GM12878 (cell line): Measurements from ENCODE around the gene MICA. TPM values are rescaled to one million over a fixed set of nuclear protein-coding genes. Genes with fewer than 3 reads are reported as not detected.

ENCODE experiments used
- CHD1 ChIP-seq: IDR thresholded peaks from 2 replicates; pipeline ENCODE4 v1.6.1; 2012; ENCODE audit warnings: low read depth, low read length, improper control_type of control experiment
- HSF1 ChIP-seq: fragments of 150-350 bp; IDR thresholded peaks from 2 replicates; pipeline ENCODE4 v1.6.1; 2014; ENCODE audit warnings: mild to moderate bottlenecking, low read depth, low read length
- JUNB ChIP-seq: IDR thresholded peaks from 2 replicates; pipeline ENCODE4 v1.6.1; 2016; ENCODE audit warnings: antibody characterized with exemption, mild to moderate bottlenecking
- KAT2A ChIP-seq: conservative IDR thresholded peaks from 2 replicates; pipeline ENCODE4 v1.6.1; 2011; ENCODE audit warnings: low read depth, low read length; ENCODE audit not compliant: control insufficient read depth
- LARP7 ChIP-seq: fragments of 450-650 bp; IDR thresholded peaks from 2 replicates; pipeline ENCODE4 v1.6.1; 2017; ENCODE audit warnings: mild to moderate bottlenecking
- PAX5 ChIP-seq: IDR thresholded peaks from 2 replicates; pipeline ENCODE4 v1.6.1; 2011; ENCODE audit warnings: low read depth, low read length, borderline replicate concordance
- PBX3 ChIP-seq: IDR thresholded peaks from 2 replicates; pipeline ENCODE4 v1.6.1; 2011; ENCODE audit warnings: mild to moderate bottlenecking, low read depth, low read length, moderate library complexity; ENCODE audit not compliant: insufficient replicate concordance
- POLR2A ChIP-seq: IDR thresholded peaks from 2 replicates; pipeline ENCODE4 v1.6.1; 2011; ENCODE audit warnings: low read depth, mild to moderate bottlenecking, low read length
- RBBP5 ChIP-seq: fragments of 200-600 bp; sonication (generic); conservative IDR thresholded peaks from 2 replicates; pipeline ENCODE4 v1.6.1; 2016
- REST ChIP-seq: IDR thresholded peaks from 2 replicates; pipeline ENCODE4 v1.6.1; 2012; ENCODE audit warnings: mild to moderate bottlenecking, low read depth, low read length
- TBL1XR1 ChIP-seq: IDR thresholded peaks from 2 replicates; pipeline ENCODE4 v1.6.1; 2012; ENCODE audit warnings: low read depth, low read length, improper control_type of control experiment
- TCF12 ChIP-seq: IDR thresholded peaks from 2 replicates; pipeline ENCODE4 v1.6.1; 2011; ENCODE audit warnings: low read depth, mild to moderate bottlenecking, low read length
- WRNIP1 ChIP-seq: IDR thresholded peaks from 2 replicates; pipeline ENCODE4 v1.6.1; 2011; ENCODE audit warnings: low read depth, low read length, improper control_type of control experiment, borderline replicate concordance
- YY1 ChIP-seq: IDR thresholded peaks from 2 replicates; pipeline ENCODE4 v1.6.1; 2011; ENCODE audit warnings: low read depth, mild to moderate bottlenecking, low read length
- ZBTB33 ChIP-seq: fragments of 450-650 bp; IDR thresholded peaks from 2 replicates; pipeline ENCODE4 v1.6.1; 2017; ENCODE audit warnings: mild to moderate bottlenecking
- polyA plus RNA-seq, 11 experiments: library from polyadenylated mRNA; depleted of rRNA in 4 of 11; unstranded in 6 of 11; stranded (reverse) in 5 of 11; fragments of >200 nt; fragmentation: Nextera tagmentation in 4 of 11; fragmentation: Illumina TruSeq in 1 of 11; extraction: Ambion mirVana in 4 of 11; extraction: Trizol in 1 of 11; gene quantifications; 1 replicate in 1 of 11; 2 replicates in 10 of 11; pipeline versions ENCODE4 v1.2.1 to v1.2.3, GENCODE V29; 2011 to 2016; ENCODE audit warnings: inconsistent platforms in 2 of 11, missing spikeins in 2 of 11, low read depth in 1 of 11
- total RNA-seq, 4 experiments: library from RNA; depleted of rRNA in 3 of 4; stranded (reverse); fragments of >200 nt in 3 of 4; fragmentation: Illumina TruSeq in 1 of 4; extraction: Trizol in 1 of 4; gene quantifications; 2 replicates each; pipeline versions ENCODE4 v1.2.1 to v1.2.3, GENCODE V29; 2013 to 2021
- TF ChIP-seq, protein P1 (sequence below): fragments of 450-650 bp; formaldehyde crosslinking; IDR thresholded peaks from 2 replicates; pipeline ENCODE4 v1.4.0; 2022; ENCODE audit warnings: mild to moderate bottlenecking, moderate library complexity
- TF ChIP-seq, protein P2 (sequence below): IDR thresholded peaks from 2 replicates; pipeline ENCODE4 v1.6.1; 2012; ENCODE audit warnings: low read depth, low read length, improper control_type of control experiment

MICA gene
- total and polyA plus RNA-seq, 10 of the 15 experiments (the other 5 are each of a cell fraction or from before 2014, with no cell fraction given), result 3.6 to 10.5 (median 6.9) TPM

DNA sequence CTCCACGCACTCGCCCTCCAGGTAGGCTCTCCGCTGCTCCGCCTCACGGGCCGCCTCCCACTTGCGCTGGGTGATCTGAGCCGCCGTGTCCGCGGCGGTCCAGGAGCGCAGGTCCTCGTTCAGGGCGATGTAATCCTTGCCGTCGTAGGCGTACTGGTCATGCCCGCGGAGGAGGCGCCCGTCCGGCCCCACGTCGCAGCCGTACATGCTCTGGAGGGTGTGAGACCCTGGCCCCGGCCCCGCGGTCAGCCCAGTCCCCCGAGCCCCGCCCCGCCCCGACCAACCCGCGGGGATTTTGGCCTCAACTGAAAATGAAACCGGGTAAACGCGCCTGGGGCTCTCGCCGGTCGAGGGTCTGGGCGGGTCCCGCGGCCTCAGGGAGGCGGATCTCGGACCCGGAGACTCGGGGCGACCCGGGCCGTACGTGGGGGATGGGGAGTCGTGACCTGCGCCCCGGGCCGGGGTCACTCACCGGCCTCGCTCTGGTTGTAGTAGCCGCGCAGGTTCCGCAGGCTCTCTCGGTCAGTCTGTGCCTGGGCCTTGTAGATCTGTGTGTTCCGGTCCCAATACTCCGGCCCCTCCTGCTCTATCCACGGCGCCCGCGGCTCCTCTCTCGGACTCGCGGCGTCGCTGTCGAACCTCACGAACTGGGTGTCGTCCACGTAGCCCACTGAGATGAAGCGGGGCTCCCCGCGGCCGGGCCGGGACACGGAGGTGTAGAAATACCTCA is 47.0 kb upstream of the MICA start (continued):
- TF ChIP-seq, protein P1, sequence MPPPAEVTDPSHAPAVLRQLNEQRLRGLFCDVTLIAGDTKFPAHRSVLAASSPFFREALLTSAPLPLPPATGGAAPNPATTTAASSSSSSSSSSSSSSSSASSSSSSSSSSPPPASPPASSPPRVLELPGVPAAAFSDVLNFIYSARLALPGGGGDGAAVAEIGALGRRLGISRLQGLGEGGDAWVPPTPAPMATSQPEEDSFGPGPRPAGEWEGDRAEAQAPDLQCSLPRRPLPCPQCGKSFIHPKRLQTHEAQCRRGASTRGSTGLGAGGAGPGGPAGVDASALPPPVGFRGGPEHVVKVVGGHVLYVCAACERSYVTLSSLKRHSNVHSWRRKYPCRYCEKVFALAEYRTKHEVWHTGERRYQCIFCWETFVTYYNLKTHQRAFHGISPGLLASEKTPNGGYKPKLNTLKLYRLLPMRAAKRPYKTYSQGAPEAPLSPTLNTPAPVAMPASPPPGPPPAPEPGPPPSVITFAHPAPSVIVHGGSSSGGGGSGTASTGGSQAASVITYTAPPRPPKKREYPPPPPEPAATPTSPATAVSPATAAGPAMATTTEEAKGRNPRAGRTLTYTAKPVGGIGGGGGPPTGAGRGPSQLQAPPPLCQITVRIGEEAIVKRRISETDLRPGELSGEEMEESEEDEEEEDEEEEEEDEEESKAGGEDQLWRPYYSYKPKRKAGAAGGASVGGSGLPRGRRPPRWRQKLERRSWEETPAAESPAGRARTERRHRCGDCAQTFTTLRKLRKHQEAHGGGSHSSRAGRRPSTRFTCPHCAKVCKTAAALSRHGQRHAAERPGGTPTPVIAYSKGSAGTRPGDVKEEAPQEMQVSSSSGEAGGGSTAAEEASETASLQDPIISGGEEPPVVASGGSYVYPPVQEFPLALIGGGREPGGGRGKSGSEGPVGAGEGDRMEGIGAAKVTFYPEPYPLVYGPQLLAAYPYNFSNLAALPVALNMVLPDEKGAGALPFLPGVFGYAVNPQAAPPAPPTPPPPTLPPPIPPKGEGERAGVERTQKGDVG (CRISPR knock-in tag), result no peak
- TF ChIP-seq, protein P2, sequence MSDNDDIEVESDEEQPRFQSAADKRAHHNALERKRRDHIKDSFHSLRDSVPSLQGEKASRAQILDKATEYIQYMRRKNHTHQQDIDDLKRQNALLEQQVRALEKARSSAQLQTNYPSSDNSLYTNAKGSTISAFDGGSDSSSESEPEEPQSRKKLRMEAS, result 0 out of 2 replicates have a peak, but pooled peaks have one; percentile 9
- TF ChIP-seq JUNB (no peak), HSF1 (no peak), PBX3 (no peak), POLR2A (peak; percentile 39), TCF12 (no peak), LARP7 (peak; percentile 40; the same call in 1 of the 2 replicates), PAX5 (no peak), RBBP5 (no peak), CHD1 (0 out of 2 replicates have a peak, but pooled peaks have one; percentile 71), WRNIP1 (no peak), ZBTB33 (no peak), REST (no peak), TBL1XR1 (no peak), YY1 (no peak), KAT2A (no peak)
